Mesenchymal stem cell (in vitro differentiated cells and primary cell): ENCODE measurements around the gene GPR27.

Experiments used
- DNase-seq: peaks from one replicate; pipeline ENCODE4 v3.0.0-alpha.2; 2013
- H2AFZ ChIP-seq: one replicate; pipeline ENCODE4 v1.6.1; 2013; ENCODE audit warnings: low read depth, mild to moderate bottlenecking, control low read depth, inconsistent platforms, low read length, moderate library complexity
- H2AK5ac ChIP-seq: 2 replicates; pipeline ENCODE4 v1.6.1; 2013; ENCODE audit warnings: low read length, moderate library complexity, mild to moderate bottlenecking, inconsistent platforms; ENCODE audit not compliant: severe bottlenecking
- H2BK120ac ChIP-seq: one replicate; pipeline ENCODE4 v1.6.1; 2013; ENCODE audit warnings: low read depth, mild to moderate bottlenecking, inconsistent platforms, low read length, moderate library complexity
- H2BK12ac ChIP-seq, 2 experiments: one replicate each; pipeline ENCODE4 v1.6.1; 2013; ENCODE audit warnings: inconsistent platforms in 2 of 2, low read length in 2 of 2, mild to moderate bottlenecking in 2 of 2, moderate library complexity in 2 of 2, control low read depth in 1 of 2
- H2BK15ac ChIP-seq: one replicate; pipeline ENCODE4 v1.6.1; 2013; ENCODE audit warnings: mild to moderate bottlenecking, low read depth, inconsistent platforms; ENCODE audit not compliant: poor library complexity, severe bottlenecking
- H2BK5ac ChIP-seq: 2 replicates; pipeline ENCODE4 v1.6.1; 2013; ENCODE audit warnings: low read depth, mild to moderate bottlenecking, low read length, control low read depth, inconsistent platforms; ENCODE audit not compliant: poor library complexity, severe bottlenecking
- H3K14ac ChIP-seq, 2 experiments: one replicate each; pipeline ENCODE4 v1.6.1; 2013; ENCODE audit warnings: inconsistent platforms in 2 of 2, low read length in 2 of 2, control low read depth in 1 of 2, mild to moderate bottlenecking in 1 of 2, moderate library complexity in 1 of 2
- H3K18ac ChIP-seq, 2 experiments: one replicate each; pipeline ENCODE4 v1.6.1; 2013; ENCODE audit warnings: inconsistent platforms in 2 of 2, low read length in 2 of 2, control low read depth in 1 of 2, low read depth in 1 of 2, mild to moderate bottlenecking in 1 of 2
- H3K23ac ChIP-seq, 2 experiments: one replicate each; pipeline ENCODE4 v1.6.1; 2013; ENCODE audit warnings: inconsistent platforms in 2 of 2, low read length in 2 of 2, mild to moderate bottlenecking in 2 of 2, moderate library complexity in 2 of 2, control low read depth in 1 of 2
- H3K27ac ChIP-seq: 2 replicates; pipeline ENCODE4 v1.5.1; 2013; ENCODE audit warnings: mild to moderate bottlenecking, moderate library complexity, low read length, control low read depth, inconsistent platforms; ENCODE audit not compliant: poor library complexity, severe bottlenecking
- H3K27me3 ChIP-seq, 2 experiments: 2 replicates each; pipeline versions ENCODE4 v1.6.1 to v1.7.0; 2013; ENCODE audit warnings: low read length in 2 of 2, mild to moderate bottlenecking in 2 of 2, moderate library complexity in 2 of 2, control low read depth in 1 of 2, inconsistent platforms in 1 of 2; ENCODE audit not compliant: control insufficient read depth in 1 of 2, insufficient read depth in 1 of 2
- H3K36me3 ChIP-seq, 2 experiments: 2 replicates each; pipeline versions ENCODE4 v1.6.1 to v1.7.0; 2013; ENCODE audit warnings: low read length in 2 of 2, control low read depth in 1 of 2, inconsistent platforms in 1 of 2, low read depth in 1 of 2, mild to moderate bottlenecking in 1 of 2; ENCODE audit not compliant: insufficient read depth in 2 of 2, control insufficient read depth in 1 of 2
- H3K4ac ChIP-seq, 2 experiments: one replicate each; pipeline ENCODE4 v1.6.1; 2013; ENCODE audit warnings: inconsistent platforms in 2 of 2, low read length in 2 of 2, mild to moderate bottlenecking in 2 of 2, moderate library complexity in 2 of 2, control low read depth in 1 of 2, low read depth in 1 of 2
- H3K4me1 ChIP-seq: 2 replicates; pipeline ENCODE4 v1.6.1; 2013; ENCODE audit warnings: low read depth, low read length, control low read depth; ENCODE audit not compliant: control insufficient read depth, insufficient read depth
- H3K4me2 ChIP-seq: 2 replicates; pipeline ENCODE4 v1.6.1; 2013; ENCODE audit warnings: low read length, mild to moderate bottlenecking, inconsistent platforms; ENCODE audit not compliant: poor library complexity, severe bottlenecking
- H3K4me3 ChIP-seq, 2 experiments: 2 replicates each; pipeline versions ENCODE4 v1.5.1 to v1.7.0; 2013; ENCODE audit warnings: low read length in 2 of 2, mild to moderate bottlenecking in 2 of 2, control low read depth in 1 of 2, low read depth in 1 of 2; ENCODE audit not compliant: insufficient read depth in 1 of 2
- H3K79me1 ChIP-seq: replicated peaks from 2 replicates; pipeline ENCODE4 v1.6.1; 2013; ENCODE audit warnings: mild to moderate bottlenecking, control low read depth, low read length, inconsistent platforms; ENCODE audit not compliant: poor library complexity, severe bottlenecking
- H3K9ac ChIP-seq: 2 replicates; pipeline ENCODE4 v1.7.0; 2013; ENCODE audit warnings: mild to moderate bottlenecking, low read length, moderate library complexity
- H3K9me3 ChIP-seq: 2 replicates; pipeline ENCODE4 v1.7.0; 2013; ENCODE audit warnings: mild to moderate bottlenecking, low read length; ENCODE audit not compliant: control insufficient read depth
- H4K8ac ChIP-seq: one replicate; pipeline ENCODE4 v1.6.1; 2013; ENCODE audit warnings: inconsistent platforms, mild to moderate bottlenecking, low read length, moderate library complexity
- H4K91ac ChIP-seq: one replicate; pipeline ENCODE4 v1.6.1; 2013; ENCODE audit warnings: mild to moderate bottlenecking, low read length, inconsistent platforms
- WGBS: methylation state at CpG from one replicate; pipeline ENCODE4 v1.1.7; 2013; ENCODE audit warnings: mixed read lengths; 5-methylcytosine and 5-hydroxymethylcytosine counted together

Gene GPR27

GRCh38 chr3:71789922-71790321, 36.3 kb downstream of the GPR27 start:
- WGBS, result 89% methylated on average over 1 of the region's 1 CpG
- Histone ChIP-seq H3K27me3 (peaks cover 27 to 41% of the 10 kb centered on the region in 2 experiments), H3K36me3 (no peaks in the 10 kb centered on the region), H2BK5ac (no peak overlapping the region), H3K27ac (no peak overlapping the region), H3K4ac (no peak overlapping the region), H4K8ac (no peak overlapping the region), H3K4me2 (no peak overlapping the region), H2AK5ac (no peak overlapping the region), H3K18ac (no peak overlapping the region), H3K4me1 (peaks cover 5% of the 10 kb centered on the region), H2BK12ac (no peak overlapping the region), H3K9me3 (no peaks in the 10 kb centered on the region), H4K91ac (no peak overlapping the region), H3K9ac (no peak overlapping the region), H3K23ac (no peak overlapping the region), H2AFZ (no peak overlapping the region), H2BK15ac (no peak overlapping the region), H3K79me1 (no peaks in the 10 kb centered on the region), H3K14ac (no peak overlapping the region), H3K4me3 (no peak overlapping the region), H2BK120ac (no peak overlapping the region)
- DNase-seq, result no peak

- no peak overlapping the region for H3K4me3 ChIP-seq
- WGBS, result 50% methylated on average over 1 of the region's 1 CpG
Observed at GRCh38 chr3:71791634-71792033, 38.0 kb downstream of the GPR27 start.

GRCh38 chr3:71796290-71796689, 42.6 kb downstream of the GPR27 start:
- no peak overlapping the region for H3K23ac ChIP-seq
- no peak overlapping the region for H2BK5ac ChIP-seq
- no peak overlapping the region for H3K4me3 ChIP-seq
- no peak overlapping the region for H2BK15ac ChIP-seq
- H3K9me3 ChIP-seq, result no peaks in the 10 kb centered on the region
- H2AK5ac ChIP-seq, result no peak overlapping the region
- H3K4me1 ChIP-seq, result no peaks in the 10 kb centered on the region
- no peak for DNase-seq
- no peaks in the 10 kb centered on the region for H3K36me3 ChIP-seq
- peaks cover 50 to 64% of the 10 kb centered on the region in 2 experiments for H3K27me3 ChIP-seq
- no peak overlapping the region for H2AFZ ChIP-seq
- no peak overlapping the region for H3K27ac ChIP-seq
- no peak overlapping the region for H3K4ac ChIP-seq
- no peak overlapping the region for H3K9ac ChIP-seq
- no peak overlapping the region for H3K14ac ChIP-seq
- no peak overlapping the region for H2BK12ac ChIP-seq
- H3K4me2 ChIP-seq, result no peak overlapping the region
- no peak overlapping the region for H2BK120ac ChIP-seq
- 96% methylated on average over 2 of the region's 3 CpGs for WGBS
- H3K18ac ChIP-seq, result no peak overlapping the region
- H3K79me1 ChIP-seq, result no peaks in the 10 kb centered on the region
- peak overlapping the region; percentile 7 for H4K8ac ChIP-seq
- no peak overlapping the region for H4K91ac ChIP-seq

More at GRCh38 chr3:71791634-71792033, 38.0 kb downstream of the GPR27 start:
- H3K4ac ChIP-seq, result no peak overlapping the region
- H3K23ac ChIP-seq, result no peak overlapping the region
- no peak for DNase-seq
- no peak overlapping the region for H4K91ac ChIP-seq
- H3K9ac ChIP-seq, result no peak overlapping the region
- no peak overlapping the region for H3K27ac ChIP-seq
- no peak overlapping the region for H4K8ac ChIP-seq
- no peak overlapping the region for H2BK120ac ChIP-seq
- peaks cover 27 to 37% of the 10 kb centered on the region in 2 experiments for H3K27me3 ChIP-seq
- no peaks in the 10 kb centered on the region for H3K36me3 ChIP-seq
- no peaks in the 10 kb centered on the region for H3K79me1 ChIP-seq
- no peak overlapping the region for H2AK5ac ChIP-seq
- H2BK5ac ChIP-seq, result no peak overlapping the region
- H3K9me3 ChIP-seq, result no peaks in the 10 kb centered on the region
- H3K4me2 ChIP-seq, result no peak overlapping the region
- no peak overlapping the region for H2BK15ac ChIP-seq
- no peak overlapping the region for H3K14ac ChIP-seq
- no peak overlapping the region for H2AFZ ChIP-seq
- no peak overlapping the region for H3K18ac ChIP-seq
- H2BK12ac ChIP-seq, result no peak overlapping the region
- H3K4me1 ChIP-seq, result no peaks in the 10 kb centered on the region

- no peak overlapping the region for H3K23ac ChIP-seq
- WGBS, result 84% methylated on average over 7 of the region's 7 CpGs
- H2BK5ac ChIP-seq, result no peak overlapping the region
- H2BK120ac ChIP-seq, result no peak overlapping the region
- H4K91ac ChIP-seq, result no peak overlapping the region
- H4K8ac ChIP-seq, result no peak overlapping the region
- no peak overlapping the region for H2BK12ac ChIP-seq
- no peak overlapping the region for H3K27ac ChIP-seq
- H3K4me3 ChIP-seq, result no peak overlapping the region
- H2AFZ ChIP-seq, result no peak overlapping the region
- H3K9ac ChIP-seq, result no peak overlapping the region
- H3K4ac ChIP-seq, result no peak overlapping the region
- H3K4me2 ChIP-seq, result no peak overlapping the region
- H2AK5ac ChIP-seq, result no peak overlapping the region
- no peak overlapping the region for H3K18ac ChIP-seq
- H3K79me1 ChIP-seq, result no peaks in the 10 kb centered on the region
- H3K14ac ChIP-seq, result no peak overlapping the region
- no peak for DNase-seq
- H3K36me3 ChIP-seq, result no peaks in the 10 kb centered on the region
- no peak overlapping the region for H2BK15ac ChIP-seq
- H3K4me1 ChIP-seq, result no peaks in the 10 kb centered on the region
- peaks cover 56 to 71% of the 10 kb centered on the region in 2 experiments for H3K27me3 ChIP-seq
- no peaks in the 10 kb centered on the region for H3K9me3 ChIP-seq
Observed at GRCh38 chr3:71797455-71797854, 43.8 kb downstream of the GPR27 start.
